SK-N-SH treated with all-trans-retinoic acid at 6 μM for 48 hours (cell line): ENCODE measurements around the gene SCNM1.
A peak's percentile ranks its signal among the peaks of the same experiment; 100 is the strongest.

ENCODE experiments used
- ATAC-seq: fragments of 200-7000 bp; cut with Tn5 transposase; 3 replicates; pipeline ENCODE4 v1.9.1; 2020; ENCODE audit warnings: mild to moderate bottlenecking, moderate library complexity
- CREB5 ChIP-seq: fragments of 250-450 bp; sonication (Bioruptor Pico); IDR thresholded peaks from 2 replicates; pipeline ENCODE4 v1.5.1; 2020; ENCODE audit warnings: low read depth, mild to moderate bottlenecking, moderate library complexity
- CSRNP3 ChIP-seq: fragments of 250-450 bp; sonication (Bioruptor Pico); IDR thresholded peaks from 2 replicates; pipeline ENCODE4 v1.5.1; 2021; ENCODE audit warnings: mild to moderate bottlenecking, moderate library complexity
- ESRRG ChIP-seq: fragments of 250-450 bp; sonication (Bioruptor Pico); IDR thresholded peaks from 2 replicates; pipeline ENCODE4 v1.6.1; 2021; ENCODE audit warnings: mild to moderate bottlenecking
- GLIS3 ChIP-seq: fragments of 250-450 bp; sonication (Bioruptor Pico); IDR thresholded peaks from 2 replicates; pipeline ENCODE4 v1.5.0; 2020; ENCODE audit warnings: mild to moderate bottlenecking, moderate library complexity
- OSR1 ChIP-seq: fragments of 250-450 bp; sonication (Bioruptor Pico); IDR thresholded peaks from 2 replicates; pipeline ENCODE4 v1.8.0; 2022; ENCODE audit warnings: moderate library complexity, mild to moderate bottlenecking, inconsistent platforms
- PATZ1 ChIP-seq: fragments of 250-450 bp; sonication (Bioruptor Pico); IDR thresholded peaks from 2 replicates; pipeline ENCODE4 v1.8.0; 2020; ENCODE audit warnings: mild to moderate bottlenecking, moderate library complexity, borderline replicate concordance
- POU6F1 ChIP-seq: fragments of 250-450 bp; sonication (Bioruptor Pico); IDR thresholded peaks from 2 replicates; pipeline ENCODE4 v1.8.0; 2021; ENCODE audit warnings: low read depth, mild to moderate bottlenecking, moderate library complexity, borderline replicate concordance
- RARB ChIP-seq: fragments of 250-450 bp; sonication (Bioruptor Pico); IDR thresholded peaks from 2 replicates; pipeline ENCODE4 v1.8.0; 2021; ENCODE audit warnings: mild to moderate bottlenecking, moderate library complexity
- SNAI2 ChIP-seq: fragments of 250-450 bp; sonication (Bioruptor Pico); IDR thresholded peaks from 2 replicates; pipeline ENCODE4 v1.5.0; 2020; ENCODE audit warnings: mild to moderate bottlenecking, moderate library complexity
- TCF4 ChIP-seq: fragments of 250-450 bp; sonication (Bioruptor Pico); IDR thresholded peaks from 2 replicates; pipeline ENCODE4 v1.8.0; 2021; ENCODE audit warnings: mild to moderate bottlenecking, moderate library complexity, borderline replicate concordance
- TSHZ2 ChIP-seq: fragments of 250-450 bp; sonication (Bioruptor Pico); IDR thresholded peaks from 2 replicates; pipeline ENCODE4 v1.5.0; 2020; ENCODE audit warnings: mild to moderate bottlenecking, moderate library complexity
- ZC3H10 ChIP-seq: fragments of 250-450 bp; sonication (Bioruptor Pico); IDR thresholded peaks from 2 replicates; pipeline ENCODE4 v1.5.1; 2021; ENCODE audit warnings: mild to moderate bottlenecking, moderate library complexity
- ZFP30 ChIP-seq: fragments of 450-650 bp; formaldehyde crosslinking; IDR thresholded peaks from 2 replicates; pipeline ENCODE4 v1.5.0; 2022; ENCODE audit warnings: mild to moderate bottlenecking, moderate library complexity
- ZNF565 ChIP-seq: fragments of 450-650 bp; formaldehyde crosslinking; conservative IDR thresholded peaks from 2 replicates; pipeline ENCODE4 v1.5.0; 2020; ENCODE audit warnings: low read depth, mild to moderate bottlenecking, moderate library complexity
- ZNF70 ChIP-seq: fragments of 450-650 bp; formaldehyde crosslinking; IDR thresholded peaks from 2 replicates; pipeline ENCODE4 v1.5.0; 2020; ENCODE audit warnings: mild to moderate bottlenecking, moderate library complexity

Gene SCNM1

GRCh38 chr1:151171190-151171589 is 5.2 kb downstream of the SCNM1 start:
- TF ChIP-seq CSRNP3 (CRISPR knock-in tag) (no peak), TSHZ2 (CRISPR knock-in tag) (no peak)
- no peak for ATAC-seq

- no peak for TF ChIP-seq TSHZ2 (CRISPR knock-in tag)
- TF ChIP-seq ZNF565 (CRISPR knock-in tag): no peak
- no peak for TF ChIP-seq POU6F1
- TF ChIP-seq OSR1 (CRISPR knock-in tag): no peak
- TF ChIP-seq ZFP30 (CRISPR knock-in tag): no peak
- no peak for TF ChIP-seq SNAI2 (CRISPR knock-in tag)
- TF ChIP-seq CSRNP3 (CRISPR knock-in tag): no peak
- TF ChIP-seq RARB (CRISPR knock-in tag): no peak
- no peak for TF ChIP-seq ZC3H10 (CRISPR knock-in tag)
- TF ChIP-seq PATZ1 (CRISPR knock-in tag): no peak
- no peak for TF ChIP-seq CREB5
- TF ChIP-seq, all 23 proteins: peak for 0
Measured at GRCh38 chr1:151175041-151175741, 9.2 kb downstream of the SCNM1 start.

GRCh38 chr1:151175863-151176262 is 9.9 kb downstream of the SCNM1 start, which contains the start of gene TMOD4:
TMOD4 (minus strand) TSS chr1:151175981; CDS start chr1:151174875, 1,106 bp downstream.
- TF ChIP-seq GLIS3 (CRISPR knock-in tag): no peak
- TF ChIP-seq ZNF70 (CRISPR knock-in tag): no peak
- no peak for TF ChIP-seq CSRNP3 (CRISPR knock-in tag)
- TF ChIP-seq SNAI2 (CRISPR knock-in tag): no peak
- no peak for TF ChIP-seq ESRRG (CRISPR knock-in tag)
- no peak for TF ChIP-seq TCF4
- TF ChIP-seq, all 23 proteins: peak for 0
- ATAC-seq: peak; percentile 87

More at GRCh38 chr1:151175041-151175741, 9.2 kb downstream of the SCNM1 start:
- ATAC-seq: no peak
